Right lung (tissue), 5 donors: Measurements from ENCODE around the gene IRAK1BP1. TPM values are rescaled to one million over a fixed set of nuclear protein-coding genes. Genes with fewer than 3 reads are reported as not detected.
"Not testable (repeated sequence)": the region's sequence is repeated elsewhere in the genome, so short reads cannot be mapped to it uniquely, and the experiment has no call there.

ENCODE experiments used
- DNase-seq, 2 donors: peaks; one replicate each; pipeline ENCODE4 v3.0.0-alpha.2; 2013
- polyA plus RNA-seq, 5 donors: library from polyadenylated mRNA; unstranded; fragments of 120-200 nt; gene quantifications; one replicate each; pipeline versions ENCODE4 v1.2.1 to v1.2.3, GENCODE V29; 2013; ENCODE audit warnings: inconsistent platforms in 1 of 5, low replicate concordance in 1 of 5; ENCODE audit not compliant: insufficient read length in 5 of 5, insufficient read depth in 1 of 5

IRAK1BP1 gene
- polyA plus RNA-seq, 5 donors, result 12.6 to 16.1 (median 14.9) TPM

- DNase-seq, result no peak
These were observed 8.2 kb downstream of the IRAK1BP1 start for GRCh38 chr6:78875505-78875904.

- DNase-seq, result no peak
These were observed 16.3 kb downstream of the IRAK1BP1 start for GRCh38 chr6:78883651-78884050.

GRCh38 chr6:78889901-78890300 lies 22.6 kb downstream of the IRAK1BP1 start:
- not testable (repeated sequence) for DNase-seq

- no peak for DNase-seq
These were observed 28.9 kb downstream of the IRAK1BP1 start for GRCh38 chr6:78896227-78896626.

GRCh38 chr6:78908621-78909020 lies 41.3 kb downstream of the IRAK1BP1 start:
- no peak for DNase-seq

- peak in 1 of 2 donors; percentile 11 for DNase-seq
These were observed 42.0 kb downstream of the IRAK1BP1 start for GRCh38 chr6:78909391-78909790.

GRCh38 chr6:78910010-78910409 lies 42.7 kb downstream of the IRAK1BP1 start:
- DNase-seq, result no peak

GRCh38 chr6:78910591-78911171 lies 43.3 kb downstream of the IRAK1BP1 start:
- peak in 1 of 2 donors; percentile 7 for DNase-seq

GRCh38 chr6:78911218-78911940 lies 44.0 kb downstream of the IRAK1BP1 start:
- DNase-seq, result no peak

- DNase-seq, result no peak
These were observed 49.1 kb downstream of the IRAK1BP1 start for GRCh38 chr6:78916411-78916810.

GRCh38 chr6:78917788-78918187 lies 50.4 kb downstream of the IRAK1BP1 start:
- DNase-seq, result no peak

- DNase-seq, result not testable (repeated sequence)
These were observed 53.8 kb downstream of the IRAK1BP1 start for GRCh38 chr6:78921168-78921567.

- no peak for DNase-seq
These were observed 58.0 kb downstream of the IRAK1BP1 start for GRCh38 chr6:78925317-78925716.

GRCh38 chr6:78935553-78935952 lies 68.2 kb downstream of the IRAK1BP1 start:
- no peak for DNase-seq

- no peak for DNase-seq
These were observed 69.2 kb downstream of the IRAK1BP1 start for GRCh38 chr6:78936515-78936914.

GRCh38 chr6:78942446-78942845 lies 75.1 kb downstream of the IRAK1BP1 start:
- DNase-seq, result no peak

GRCh38 chr6:78947529-78947928 lies 80.2 kb downstream of the IRAK1BP1 start:
- no peak for DNase-seq

GRCh38 chr6:78947962-78948361 lies 80.6 kb downstream of the IRAK1BP1 start:
- no peak for DNase-seq

- no peak for DNase-seq
These were observed 81.4 kb downstream of the IRAK1BP1 start for GRCh38 chr6:78948785-78949184.

- DNase-seq, result no peak
These were observed 85.0 kb downstream of the IRAK1BP1 start for GRCh38 chr6:78952362-78952761.
